ENCODE results near the gene CKMT2. TPM values are rescaled to one million over a fixed set of nuclear protein-coding genes. Genes with fewer than 3 reads are reported as not detected.
"Not testable (repeated sequence)": the region's sequence is repeated elsewhere in the genome, so short reads cannot be mapped to it uniquely, and the experiment has no call there.

CKMT2 gene
- total and polyA plus RNA-seq, 8 donors = 1.5 to 6.0 (median 4.8) TPM

DNA sequence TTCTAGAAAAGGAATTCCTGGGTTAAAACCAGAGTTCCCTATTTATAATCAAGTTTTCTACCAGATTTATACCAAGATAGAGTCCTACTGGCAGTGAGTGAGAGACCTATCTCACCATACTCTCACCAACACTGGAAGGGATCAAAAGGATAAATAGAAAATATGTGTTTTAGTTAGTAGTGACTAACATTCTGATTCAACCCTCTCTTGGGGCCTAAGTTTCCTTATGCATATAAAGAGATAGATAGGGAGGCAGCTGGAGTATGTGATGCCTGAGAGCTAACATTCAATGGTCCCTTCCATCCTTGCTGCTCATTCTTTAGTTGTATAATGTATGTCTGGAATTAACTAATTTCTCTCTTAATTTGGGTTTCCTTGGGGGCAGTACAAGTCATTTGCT is 32.0 kb downstream of the CKMT2 start:
- H3K4me1 ChIP-seq = peaks cover 0 to 5% of the 10 kb centered on the region in 2 donors
- intact Hi-C loops (cut with DNase I) = no loop called here

DNA sequence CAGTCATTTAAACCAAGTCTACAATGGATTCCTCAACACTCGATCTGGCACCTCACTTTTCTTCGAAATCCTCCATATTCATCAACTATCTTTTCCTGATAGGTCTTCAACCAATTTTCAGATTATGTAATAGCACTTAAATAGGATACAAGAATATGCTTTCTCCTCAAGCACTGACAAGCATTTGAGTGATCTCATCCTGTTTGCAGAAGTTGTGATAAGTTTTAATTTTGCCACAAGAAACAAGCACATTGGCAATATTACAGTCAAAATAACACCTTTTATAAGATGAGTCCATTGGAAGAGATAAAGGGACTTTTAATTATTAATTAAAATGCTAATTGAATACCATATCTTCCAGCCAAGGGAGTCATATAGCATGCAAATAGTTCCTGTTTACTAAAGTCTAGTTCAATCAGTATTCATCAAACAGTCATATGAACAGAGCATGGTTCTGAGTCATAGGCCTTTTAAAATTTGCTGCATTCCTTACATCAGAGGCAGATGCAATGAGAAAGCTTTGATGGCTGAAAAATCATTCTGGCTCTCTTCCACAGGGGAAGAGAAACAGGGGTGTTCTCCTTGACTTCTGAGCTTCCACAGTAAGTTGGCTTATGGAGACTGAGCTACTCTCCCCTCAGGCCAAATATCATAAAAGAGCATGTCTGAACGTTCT is 35.5 kb downstream of the CKMT2 start:
- H3K9me3 ChIP-seq = no peaks in the 10 kb centered on the region
- ATAC-seq = peak; percentile 71
- TF ChIP-seq, protein P1, sequence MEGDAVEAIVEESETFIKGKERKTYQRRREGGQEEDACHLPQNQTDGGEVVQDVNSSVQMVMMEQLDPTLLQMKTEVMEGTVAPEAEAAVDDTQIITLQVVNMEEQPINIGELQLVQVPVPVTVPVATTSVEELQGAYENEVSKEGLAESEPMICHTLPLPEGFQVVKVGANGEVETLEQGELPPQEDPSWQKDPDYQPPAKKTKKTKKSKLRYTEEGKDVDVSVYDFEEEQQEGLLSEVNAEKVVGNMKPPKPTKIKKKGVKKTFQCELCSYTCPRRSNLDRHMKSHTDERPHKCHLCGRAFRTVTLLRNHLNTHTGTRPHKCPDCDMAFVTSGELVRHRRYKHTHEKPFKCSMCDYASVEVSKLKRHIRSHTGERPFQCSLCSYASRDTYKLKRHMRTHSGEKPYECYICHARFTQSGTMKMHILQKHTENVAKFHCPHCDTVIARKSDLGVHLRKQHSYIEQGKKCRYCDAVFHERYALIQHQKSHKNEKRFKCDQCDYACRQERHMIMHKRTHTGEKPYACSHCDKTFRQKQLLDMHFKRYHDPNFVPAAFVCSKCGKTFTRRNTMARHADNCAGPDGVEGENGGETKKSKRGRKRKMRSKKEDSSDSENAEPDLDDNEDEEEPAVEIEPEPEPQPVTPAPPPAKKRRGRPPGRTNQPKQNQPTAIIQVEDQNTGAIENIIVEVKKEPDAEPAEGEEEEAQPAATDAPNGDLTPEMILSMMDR (IDR thresholded peaks at IDR 0.05) = no peak
- H3K36me3 ChIP-seq = no peaks in the 10 kb centered on the region
- peaks cover 0 to 5% of the 10 kb centered on the region in 2 donors for H3K4me1 ChIP-seq
- intact Hi-C loops (cut with DNase I) = no loop called here
- H3K27me3 ChIP-seq = no peaks in the 10 kb centered on the region
- peak overlapping the region in 1 of 2 donors; percentile 51 for H3K27ac ChIP-seq
- DNase-seq = no peak
- no peak overlapping the region for H3K4me3 ChIP-seq

More for the DNA sequence above, 32.0 kb downstream of the CKMT2 start:
- no peak overlapping the region for H3K27ac ChIP-seq
- ATAC-seq (no peak), DNase-seq (no peak)
- no peaks in the 10 kb centered on the region for H3K27me3 ChIP-seq
- H3K36me3 ChIP-seq = no peaks in the 10 kb centered on the region
- TF ChIP-seq, protein P1 (IDR thresholded peaks at IDR 0.05) = no peak
- no peak overlapping the region for H3K4me3 ChIP-seq
- H3K9me3 ChIP-seq = peaks cover 0 to 14% of the 10 kb centered on the region in 2 donors

DNA sequence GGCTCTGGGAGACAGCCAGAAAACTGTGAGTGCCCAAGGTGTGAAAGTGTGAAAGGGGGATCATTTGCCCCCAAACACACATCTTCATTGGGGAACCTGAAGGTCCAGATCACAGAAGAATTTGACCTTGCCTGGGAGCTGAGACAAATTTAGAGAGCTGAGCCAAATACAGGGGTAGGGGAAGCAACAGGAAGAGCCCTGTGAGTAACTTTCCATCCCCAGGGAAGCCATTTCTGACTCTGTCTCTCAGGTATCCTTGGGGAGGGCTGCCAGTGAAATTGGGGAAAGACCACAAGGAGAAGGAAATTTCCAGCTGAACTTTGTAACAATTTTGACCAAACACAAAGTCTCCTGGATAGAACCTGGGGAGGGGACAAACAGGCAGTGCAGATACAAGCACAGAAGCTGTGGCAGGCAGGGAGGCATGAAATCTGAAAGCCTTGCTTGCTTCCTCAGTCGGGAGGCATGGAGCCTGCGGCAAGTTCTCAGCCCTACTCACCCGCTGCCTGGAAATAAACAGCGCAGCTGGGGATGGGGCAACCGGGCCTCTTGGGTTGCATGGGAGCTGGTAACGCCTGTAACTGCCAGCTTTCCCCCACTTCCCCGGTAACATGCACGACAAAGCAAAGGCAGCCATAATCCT is 36.8 kb downstream of the CKMT2 start:
- TF ChIP-seq, protein P1 (IDR thresholded peaks at IDR 0.05) = no peak
- intact Hi-C loops (cut with DNase I) = no loop called here

DNA sequence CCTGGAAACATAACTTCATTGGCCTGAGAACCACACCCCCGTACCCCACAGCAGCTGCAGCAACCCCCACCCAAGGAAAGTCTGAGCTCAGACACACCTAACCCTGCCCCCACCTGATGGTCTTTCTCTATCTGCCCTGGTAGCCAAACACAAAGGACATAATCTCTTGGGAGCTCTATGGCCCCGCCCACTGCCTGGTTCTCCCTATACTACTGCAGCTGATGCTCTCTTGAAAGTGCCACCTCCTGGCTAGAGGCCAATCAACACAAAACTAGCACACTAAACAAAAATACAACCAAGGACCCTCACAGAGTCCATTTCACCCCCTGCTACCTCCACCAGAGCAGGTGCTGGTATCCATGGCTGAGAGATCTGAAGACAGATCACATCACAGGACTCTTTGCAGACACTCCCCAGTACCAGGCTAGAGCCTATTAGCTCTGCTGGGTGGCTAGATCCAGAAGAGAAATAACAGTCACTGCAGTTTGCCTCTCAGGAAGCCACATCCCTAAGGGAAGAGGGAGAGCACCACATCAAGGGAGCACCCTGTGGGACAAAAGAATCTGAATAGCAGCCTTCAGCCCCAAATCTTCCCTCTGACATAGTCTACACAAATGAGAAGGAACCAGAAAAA is 37.4 kb downstream of the CKMT2 start:
- intact Hi-C loops (cut with DNase I); H3K27ac ChIP-seq; H3K27me3 ChIP-seq; H3K4me3 ChIP-seq; DNase-seq; ATAC-seq; H3K4me1 ChIP-seq; H3K36me3 ChIP-seq: not testable (repeated sequence)
- H3K9me3 ChIP-seq = peaks cover 0 to 12% of the 10 kb centered on the region in 2 donors

More for the DNA sequence above, 36.8 kb downstream of the CKMT2 start:
- H3K36me3 ChIP-seq = no peaks in the 10 kb centered on the region
- DNase-seq (peak in 1 of 4 donors; percentile 51), ATAC-seq (no peak)
- H3K4me1 ChIP-seq = peaks cover 0 to 5% of the 10 kb centered on the region in 2 donors
- H3K4me3 ChIP-seq = no peak overlapping the region
- H3K27ac ChIP-seq = no peak overlapping the region
- no peaks in the 10 kb centered on the region for H3K27me3 ChIP-seq
- H3K9me3 ChIP-seq = peaks cover 0 to 6% of the 10 kb centered on the region in 2 donors

DNA sequence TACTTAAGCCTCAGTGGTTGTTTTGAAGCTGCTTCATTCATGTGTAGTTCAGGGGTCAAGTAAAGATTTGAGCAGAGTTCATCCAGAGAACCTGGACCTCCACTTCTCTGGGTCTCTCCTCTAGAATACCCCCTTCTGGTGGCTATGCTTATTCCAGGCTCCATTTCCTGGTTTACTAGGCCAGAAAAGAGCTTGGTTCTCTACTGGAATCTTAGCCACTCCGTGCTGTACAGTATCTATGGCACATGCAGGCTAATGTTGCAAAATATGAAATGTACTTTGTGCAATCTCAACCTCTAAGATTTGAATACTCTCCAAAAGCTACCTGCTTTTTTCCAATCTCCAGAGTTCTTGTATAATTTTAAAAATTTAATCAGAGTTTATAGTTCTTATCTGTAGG is 50.9 kb downstream of the CKMT2 start:
- Histone ChIP-seq H3K4me3 (no peak overlapping the region), H3K4me1 (no peaks in the 10 kb centered on the region), H3K27me3 (no peaks in the 10 kb centered on the region), H3K27ac (no peak overlapping the region), H3K9me3 (no peaks in the 10 kb centered on the region), H3K36me3 (no peaks in the 10 kb centered on the region)
- DNase-seq = no peak
- intact Hi-C loops (cut with DNase I) = no loop called here
- TF ChIP-seq, protein P1 (IDR thresholded peaks at IDR 0.05) = no peak
- ATAC-seq = no peak
